Testis (tissue), 2 donors: Measurements from ENCODE around the gene SYNE2.

ENCODE experiments used
- POLR2A ChIP-seq: fragments of 450-650 bp; IDR thresholded peaks from one replicate; pipeline ENCODE4 v1.6.1; 2017; ENCODE audit warnings: antibody characterized with exemption, mild to moderate bottlenecking, moderate library complexity
- TF ChIP-seq, protein P1 (sequence below), 3 experiments: fragments of 450-650 bp in 2 of 3; fragments of 200-600 bp in 1 of 3; sonication (generic) in 1 of 3; IDR thresholded peaks; one replicate each; pipeline ENCODE4 v1.5.1; 2016 to 2019; ENCODE audit warnings: antibody characterized with exemption in 3 of 3, mild to moderate bottlenecking in 2 of 3, moderate library complexity in 1 of 3

DNA sequence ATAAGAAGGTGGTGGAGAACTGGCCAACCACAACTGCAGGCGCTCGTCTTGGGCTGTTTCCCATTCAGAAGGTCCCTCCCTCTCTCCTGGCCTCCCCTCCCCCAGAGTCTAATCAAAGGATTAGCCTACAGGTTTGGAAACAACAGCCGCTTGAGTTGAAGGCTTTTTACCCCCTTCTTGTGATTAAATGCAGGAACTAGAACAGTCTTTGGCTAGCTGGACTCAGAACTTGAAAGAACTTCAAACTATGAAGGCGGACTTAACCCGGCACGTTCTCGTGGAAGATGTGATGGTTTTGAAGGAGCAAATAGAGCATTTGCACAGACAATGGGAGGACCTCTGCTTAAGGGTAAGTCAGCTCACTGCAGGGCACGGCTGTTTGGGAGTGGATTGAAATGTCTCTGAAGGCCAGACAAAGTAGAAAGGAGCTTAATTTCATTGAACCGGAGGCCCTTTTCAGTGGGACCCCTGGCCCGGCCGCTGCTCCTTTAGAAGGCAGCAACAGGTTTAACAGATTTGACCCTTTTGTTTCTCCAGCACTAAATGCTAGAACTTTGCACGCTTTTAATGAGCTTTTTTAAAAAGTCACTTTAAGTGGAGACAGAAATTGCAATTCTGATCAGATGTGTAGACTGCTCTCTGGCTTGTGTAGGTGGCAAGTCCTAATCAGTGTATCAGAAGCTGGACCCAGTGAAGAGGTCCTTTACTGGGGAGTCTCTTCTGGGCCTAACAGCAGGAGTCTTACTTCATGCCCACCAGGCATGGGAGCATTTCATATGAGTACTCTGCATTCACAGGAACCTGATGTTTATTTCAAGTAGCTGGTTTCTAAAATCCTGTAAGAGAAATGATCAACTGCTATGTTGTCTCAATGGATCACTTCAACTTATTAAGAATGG lies 333.7 kb downstream of the SYNE2 start:
- TF ChIP-seq, protein P1, sequence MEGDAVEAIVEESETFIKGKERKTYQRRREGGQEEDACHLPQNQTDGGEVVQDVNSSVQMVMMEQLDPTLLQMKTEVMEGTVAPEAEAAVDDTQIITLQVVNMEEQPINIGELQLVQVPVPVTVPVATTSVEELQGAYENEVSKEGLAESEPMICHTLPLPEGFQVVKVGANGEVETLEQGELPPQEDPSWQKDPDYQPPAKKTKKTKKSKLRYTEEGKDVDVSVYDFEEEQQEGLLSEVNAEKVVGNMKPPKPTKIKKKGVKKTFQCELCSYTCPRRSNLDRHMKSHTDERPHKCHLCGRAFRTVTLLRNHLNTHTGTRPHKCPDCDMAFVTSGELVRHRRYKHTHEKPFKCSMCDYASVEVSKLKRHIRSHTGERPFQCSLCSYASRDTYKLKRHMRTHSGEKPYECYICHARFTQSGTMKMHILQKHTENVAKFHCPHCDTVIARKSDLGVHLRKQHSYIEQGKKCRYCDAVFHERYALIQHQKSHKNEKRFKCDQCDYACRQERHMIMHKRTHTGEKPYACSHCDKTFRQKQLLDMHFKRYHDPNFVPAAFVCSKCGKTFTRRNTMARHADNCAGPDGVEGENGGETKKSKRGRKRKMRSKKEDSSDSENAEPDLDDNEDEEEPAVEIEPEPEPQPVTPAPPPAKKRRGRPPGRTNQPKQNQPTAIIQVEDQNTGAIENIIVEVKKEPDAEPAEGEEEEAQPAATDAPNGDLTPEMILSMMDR (IDR thresholded peaks at IDR 0.05): no peak
- TF ChIP-seq POLR2A: no peak
